ENCODE measurements around the gene SREBF1. TPM values are rescaled to one million over a fixed set of nuclear protein-coding genes. Genes with fewer than 3 reads are reported as not detected.

Gene SREBF1
- total RNA-seq, 1 donor from 2014 or later: 53.0 TPM

DNA sequence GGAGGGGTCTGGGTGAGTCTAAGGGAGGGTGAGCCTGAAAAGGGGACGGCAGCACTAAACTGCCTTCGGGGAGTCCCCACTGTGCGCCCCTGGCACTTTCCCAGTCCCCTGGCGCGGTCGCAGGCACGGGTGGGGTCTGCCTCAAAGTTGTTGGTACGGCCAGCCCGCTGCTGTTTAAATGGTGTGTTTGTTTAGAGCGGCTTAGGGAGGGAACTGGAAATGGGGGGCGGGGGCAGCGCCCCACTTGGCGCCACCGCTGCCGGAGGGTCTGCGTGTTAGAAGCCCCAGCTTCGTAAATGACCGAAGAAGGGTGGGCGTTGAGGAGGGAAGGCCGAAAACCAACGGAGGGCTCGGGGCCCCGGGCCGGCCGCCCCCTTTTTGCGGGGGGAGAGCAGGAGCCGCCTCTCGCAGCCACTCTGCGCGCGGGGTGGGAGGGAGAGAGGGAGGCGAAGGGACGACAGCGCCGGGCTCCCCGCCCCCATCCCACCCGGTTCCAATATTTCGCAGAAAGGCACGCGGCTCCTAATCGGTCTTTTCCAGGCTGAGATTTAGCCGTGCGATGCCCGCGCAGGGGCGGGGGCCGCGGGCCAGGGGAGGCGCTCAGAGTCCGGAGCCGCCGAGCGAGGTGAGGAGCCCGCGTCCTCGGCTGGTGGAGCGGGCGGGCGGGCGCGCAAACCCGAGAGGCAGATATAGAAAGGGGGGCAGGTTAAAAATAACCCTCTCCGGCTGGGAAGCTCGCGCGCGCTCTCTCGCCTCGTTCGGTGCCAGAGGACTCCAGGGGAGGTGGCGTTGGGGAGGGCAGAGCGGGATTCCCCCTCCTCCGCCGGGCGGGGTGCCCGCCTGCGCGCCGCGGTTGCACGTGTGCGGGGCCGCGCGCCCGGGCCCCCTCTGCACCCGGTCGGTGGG lies 54.9 kb downstream of the SREBF1 start:
- peak; percentile 20 for DNase-seq (ENCODE audit: low read depth)

DNA sequence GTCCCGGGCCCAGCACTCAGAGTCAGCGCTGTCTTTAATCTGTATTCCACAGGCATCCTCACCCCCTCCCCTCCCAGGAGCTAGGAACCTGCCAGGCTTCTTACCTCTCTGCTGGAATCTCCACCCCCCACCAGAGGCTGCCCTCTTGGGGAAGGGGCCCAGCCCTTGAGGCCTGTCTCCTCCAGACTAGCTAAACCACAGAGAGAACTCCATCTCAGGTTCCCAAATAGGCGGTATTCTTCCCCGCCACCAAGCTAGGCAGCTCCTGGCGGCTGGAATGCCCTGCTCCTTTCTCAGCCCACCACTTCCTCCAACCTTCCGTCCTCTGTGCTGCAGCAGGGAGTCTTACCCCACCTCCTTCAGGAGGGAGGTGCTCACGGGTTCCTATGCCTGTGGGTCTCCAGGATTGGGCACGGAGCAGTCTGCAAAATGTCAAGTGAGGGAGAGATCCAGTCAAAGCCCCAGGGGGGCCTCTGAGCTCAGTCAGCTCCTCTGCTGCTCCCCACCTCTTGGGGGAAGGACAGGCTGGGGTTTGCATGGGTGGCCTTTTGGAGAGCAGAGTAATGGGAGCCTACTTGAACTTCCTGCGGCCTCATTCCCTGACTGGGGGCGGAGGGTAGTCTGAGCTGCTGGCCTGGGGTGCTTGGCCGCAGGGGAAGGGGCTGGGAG lies 55.7 kb downstream of the SREBF1 start:
- DNase-seq (ENCODE audit: low read depth): peak; percentile 67

DNA sequence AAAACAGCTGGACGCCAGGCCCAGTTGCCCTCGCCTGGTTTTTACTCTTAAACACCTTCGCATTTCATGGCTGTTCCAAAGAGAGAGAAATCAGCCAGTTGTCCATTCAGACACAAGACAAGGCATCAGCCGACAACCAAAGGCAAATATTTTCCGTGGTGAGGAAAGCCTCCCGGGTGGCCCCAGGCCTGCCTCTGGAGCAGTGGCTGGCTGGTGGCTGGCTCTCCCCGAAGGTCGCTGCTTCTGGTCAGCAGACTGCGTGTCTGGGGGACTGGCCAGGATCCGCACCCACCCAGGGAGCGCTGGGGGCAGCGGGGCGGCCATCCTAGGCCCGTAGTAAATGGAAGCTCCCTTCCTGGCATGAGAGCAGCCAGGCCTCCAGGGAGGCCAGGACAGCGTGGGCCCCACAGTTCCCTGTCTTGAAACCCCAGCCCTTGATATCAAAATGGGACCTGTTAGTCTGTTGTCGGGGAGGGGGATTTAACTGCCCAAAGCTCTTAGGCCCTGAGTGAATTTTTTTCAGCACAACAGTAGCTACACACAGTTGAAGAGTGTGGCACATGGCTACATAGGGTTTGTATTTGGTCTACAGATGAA lies 57.7 kb downstream of the SREBF1 start:
- DNase-seq (ENCODE audit: low read depth): no peak

DNA sequence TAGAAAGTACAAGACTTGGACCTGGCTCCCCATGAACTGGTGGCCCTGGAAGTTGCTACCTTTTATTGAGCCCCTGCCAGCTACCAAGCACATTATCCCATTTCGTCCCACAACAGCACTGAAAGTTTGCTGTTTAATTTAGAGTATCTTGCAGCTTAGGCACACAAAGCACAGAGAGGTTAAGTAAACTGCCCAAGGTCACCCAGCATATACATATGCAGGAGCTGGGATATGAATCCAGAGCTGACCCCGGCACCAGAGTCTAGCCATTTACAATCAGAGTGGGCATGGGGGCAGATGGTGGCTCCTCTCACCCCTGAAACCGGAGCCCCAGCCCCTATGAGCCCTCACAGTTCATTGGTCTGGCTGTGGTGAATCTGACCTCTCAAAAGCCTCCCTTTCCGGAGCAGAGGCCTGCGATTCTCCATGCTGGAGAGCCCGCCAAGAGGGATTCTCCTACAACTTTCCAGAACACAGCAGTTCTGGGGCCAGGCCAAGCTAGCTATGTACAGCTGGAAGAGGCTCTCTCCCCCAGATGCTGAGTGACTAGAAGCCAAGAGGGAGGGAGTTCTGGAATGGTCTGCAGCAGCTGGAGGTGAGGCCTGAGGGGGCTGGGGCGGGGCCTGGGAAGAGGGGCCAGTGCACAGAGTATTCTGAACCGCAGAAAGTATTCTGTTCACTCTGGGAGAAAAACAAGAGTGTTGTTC lies 58.3 kb downstream of the SREBF1 start:
- no peak for DNase-seq (ENCODE audit: low read depth)

DNA sequence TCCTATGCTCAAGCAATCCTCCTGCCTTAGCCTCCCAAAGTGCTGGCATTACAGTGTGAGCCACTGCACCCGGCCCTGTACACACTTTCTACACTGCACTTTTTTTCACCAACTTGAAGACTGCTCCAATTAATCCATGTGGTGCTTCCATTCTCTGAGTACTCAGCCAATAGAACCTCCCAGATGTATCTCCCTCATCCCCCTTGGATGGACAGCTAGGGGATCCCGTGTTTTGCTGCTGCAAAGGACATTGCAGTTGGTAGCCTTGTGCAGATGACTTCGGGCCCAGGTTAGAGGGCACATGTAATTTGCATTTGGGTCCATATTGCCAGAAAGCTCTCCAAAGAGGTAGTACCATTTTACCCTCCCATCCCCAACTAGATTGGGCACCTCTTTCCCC lies 59.9 kb downstream of the SREBF1 start:
- DNase-seq (ENCODE audit: low read depth): no peak

DNA sequence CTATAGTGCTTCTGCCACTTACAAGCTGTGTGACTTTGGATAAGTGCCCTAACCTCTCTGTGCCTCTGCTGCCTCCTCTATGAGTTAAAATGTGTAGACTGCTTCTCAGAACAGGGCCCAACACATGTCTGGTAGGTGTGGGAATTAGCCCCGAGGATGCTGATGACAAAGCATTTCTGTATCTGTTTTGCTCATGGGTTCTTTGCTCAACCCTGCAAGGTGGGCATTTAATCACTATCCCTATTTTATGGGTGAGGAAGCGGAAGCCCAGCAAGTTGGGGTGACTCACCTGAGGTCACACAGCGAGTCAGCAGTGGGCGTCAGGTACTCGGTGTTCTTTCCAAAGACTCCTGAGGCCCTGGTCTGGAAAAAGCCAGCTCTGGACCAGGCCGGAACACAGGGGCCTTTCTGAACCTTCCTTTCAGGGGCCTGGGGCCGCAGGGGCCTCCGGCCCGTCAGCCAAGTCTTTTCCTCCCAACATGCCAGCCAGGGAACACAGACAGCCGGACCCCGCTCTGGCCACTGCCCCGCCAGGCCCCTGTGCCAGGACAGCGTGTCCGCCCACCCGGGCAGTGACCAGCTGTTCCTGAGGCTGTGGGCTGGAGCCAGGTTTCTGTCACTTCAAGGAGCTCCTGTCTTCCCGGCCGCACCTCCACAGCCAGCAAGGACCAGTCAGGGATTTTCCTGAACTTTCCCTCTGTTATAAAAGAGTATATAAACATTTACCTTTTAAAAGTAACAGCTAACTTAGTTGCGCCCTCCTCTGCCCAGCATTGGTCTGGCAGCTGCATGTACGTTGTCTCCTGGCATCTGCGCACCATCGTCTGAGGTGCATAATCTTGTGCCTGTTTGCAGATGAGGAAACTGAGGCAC lies 62.5 kb downstream of the SREBF1 start:
- peak; percentile 85 for DNase-seq (ENCODE audit: low read depth)

DNA sequence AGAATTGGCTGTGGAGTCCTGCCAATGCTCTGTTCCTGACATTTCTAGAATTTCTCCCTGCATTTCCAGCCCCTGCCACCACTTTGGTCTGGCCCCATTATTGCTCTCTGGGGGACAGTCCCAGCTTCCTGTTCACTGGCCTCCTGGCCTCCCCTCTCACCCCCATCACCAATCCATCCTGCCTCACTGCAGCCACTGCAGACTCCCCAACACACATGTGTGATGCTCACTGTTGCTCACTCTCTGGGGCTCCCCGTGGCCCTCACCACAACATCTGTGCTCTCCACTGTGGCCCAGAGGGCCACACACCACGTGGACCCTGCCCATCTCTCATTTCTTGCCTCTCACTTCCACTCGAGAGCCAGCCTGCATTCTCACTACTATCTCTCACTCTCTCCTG lies 64.6 kb downstream of the SREBF1 start:
- no peak for DNase-seq (ENCODE audit: low read depth)

DNA sequence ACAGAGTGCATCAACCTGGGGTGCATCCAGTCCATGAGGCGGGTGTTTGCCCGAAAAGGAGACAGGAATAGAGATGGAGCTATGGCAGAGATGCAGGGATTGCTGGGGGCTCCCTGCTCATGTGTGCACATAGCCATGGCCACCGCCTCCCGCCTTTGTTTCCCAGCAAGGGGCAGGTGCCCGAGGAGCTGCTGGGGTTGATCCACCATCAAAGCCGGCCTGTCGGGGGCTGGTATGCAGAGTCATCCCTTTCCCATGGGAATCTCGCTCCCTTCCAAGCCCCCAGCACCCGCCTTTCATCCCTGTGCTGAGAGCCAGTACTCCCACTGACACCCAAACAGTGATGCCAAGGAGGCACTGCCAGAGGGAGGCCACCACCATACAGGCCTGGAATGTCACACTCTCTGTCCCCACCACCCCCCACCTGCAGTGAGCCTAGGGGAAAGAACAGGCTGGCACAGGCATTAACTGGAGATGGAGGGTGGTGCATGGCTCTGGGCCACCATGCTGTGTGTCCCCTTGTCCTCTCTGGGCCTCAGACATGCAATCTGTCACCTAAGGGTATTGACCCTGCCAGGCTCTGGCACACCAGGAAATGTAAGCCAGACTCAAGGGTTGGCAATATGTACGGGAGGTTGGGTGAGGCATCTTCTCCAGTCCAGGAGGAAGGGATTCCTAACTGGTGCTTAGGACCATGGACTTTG lies 65.1 kb downstream of the SREBF1 start:
- no peak for DNase-seq (ENCODE audit: low read depth)

DNA sequence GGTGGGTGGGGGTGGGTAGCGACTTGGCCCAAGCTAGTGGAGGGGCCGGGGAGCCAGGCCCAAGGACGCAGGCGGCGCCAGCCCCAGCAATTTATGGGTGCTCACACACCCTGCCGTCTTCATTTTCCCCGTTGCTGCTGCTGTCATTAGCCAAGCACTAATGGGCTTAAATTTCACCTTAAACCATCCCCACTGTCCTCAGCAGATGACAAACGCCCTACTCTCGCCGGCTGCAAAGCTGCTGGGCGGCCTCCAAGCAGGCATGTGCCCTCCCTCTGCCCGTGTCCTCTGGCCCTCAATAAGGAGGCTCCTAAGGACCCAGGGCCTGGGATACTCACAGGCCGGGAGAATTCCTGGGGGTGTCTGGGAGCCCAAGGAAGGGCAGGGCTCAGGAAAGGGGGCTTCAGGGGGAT lies 66.1 kb downstream of the SREBF1 start:
- DNase-seq (ENCODE audit: low read depth): no peak

DNA sequence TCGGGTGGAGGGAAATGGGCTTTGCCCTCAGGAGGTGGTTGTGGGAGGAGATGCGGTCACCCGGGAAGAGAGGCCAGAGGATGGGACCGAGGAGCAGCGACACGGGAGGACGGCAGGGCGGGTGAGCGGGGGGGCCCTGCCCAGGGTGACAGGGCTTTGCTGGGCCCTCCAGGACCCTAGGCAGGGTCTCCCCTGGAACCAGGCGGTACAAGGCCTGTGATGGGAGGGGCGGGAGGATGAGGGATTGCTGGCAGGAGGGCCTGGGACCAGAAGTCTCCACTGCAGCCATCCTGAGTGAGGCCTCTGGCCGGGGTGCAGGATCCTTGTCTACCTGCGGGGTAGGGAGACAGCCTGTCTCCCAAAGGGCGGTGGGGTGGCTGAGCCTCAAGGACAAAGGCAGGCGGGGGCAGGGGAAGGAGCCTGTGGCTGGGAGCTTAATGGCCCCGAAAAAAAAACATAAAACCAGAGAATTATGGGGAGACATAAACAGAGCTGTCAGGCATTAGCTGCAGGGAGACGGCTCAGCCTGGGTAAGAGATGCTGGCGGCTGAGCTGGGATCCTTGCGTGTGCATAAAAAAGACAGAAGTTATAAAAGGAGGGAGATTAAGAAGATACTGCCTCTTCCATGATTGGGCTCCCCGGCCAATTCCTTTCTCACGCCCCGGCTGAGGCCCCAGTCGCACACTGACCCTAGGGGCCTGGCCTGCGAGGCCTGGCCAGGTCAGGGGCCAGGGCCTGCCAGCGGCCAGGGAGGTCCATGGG lies 66.7 kb downstream of the SREBF1 start:
- no peak for DNase-seq (ENCODE audit: low read depth)

DNA sequence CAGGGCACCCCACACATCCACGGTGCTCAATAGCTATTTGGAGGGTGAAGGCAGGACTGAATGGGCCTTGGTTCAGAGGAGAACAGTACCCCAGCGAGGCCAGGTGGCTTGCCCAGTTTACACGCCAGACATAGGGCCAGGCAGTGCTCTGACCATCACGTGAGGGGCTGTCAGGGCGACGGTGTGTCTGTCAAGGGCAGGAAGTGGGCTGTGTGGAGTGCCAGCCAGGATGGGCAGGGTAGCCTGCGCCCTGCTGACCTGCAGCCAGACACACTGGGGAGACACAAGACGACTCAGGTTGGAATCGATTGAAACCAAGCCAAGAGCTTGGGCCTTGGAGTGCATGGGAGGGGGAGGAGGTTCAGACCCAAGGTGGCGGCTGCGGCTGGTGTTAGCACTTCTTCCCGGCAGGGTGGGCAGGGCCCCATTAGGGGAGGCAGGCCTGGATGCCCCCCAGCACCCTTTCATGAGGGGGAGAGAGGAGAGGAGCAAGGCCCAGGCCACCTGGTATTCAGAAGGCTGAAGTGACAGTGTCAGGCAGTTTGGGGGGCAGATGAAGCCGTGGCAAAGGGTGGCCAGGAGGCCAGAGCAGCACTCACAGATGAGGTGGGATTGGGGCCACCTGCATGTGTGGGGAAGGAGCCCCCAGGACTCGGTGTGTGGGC lies 68.2 kb downstream of the SREBF1 start:
- no peak for DNase-seq (ENCODE audit: low read depth)

DNA sequence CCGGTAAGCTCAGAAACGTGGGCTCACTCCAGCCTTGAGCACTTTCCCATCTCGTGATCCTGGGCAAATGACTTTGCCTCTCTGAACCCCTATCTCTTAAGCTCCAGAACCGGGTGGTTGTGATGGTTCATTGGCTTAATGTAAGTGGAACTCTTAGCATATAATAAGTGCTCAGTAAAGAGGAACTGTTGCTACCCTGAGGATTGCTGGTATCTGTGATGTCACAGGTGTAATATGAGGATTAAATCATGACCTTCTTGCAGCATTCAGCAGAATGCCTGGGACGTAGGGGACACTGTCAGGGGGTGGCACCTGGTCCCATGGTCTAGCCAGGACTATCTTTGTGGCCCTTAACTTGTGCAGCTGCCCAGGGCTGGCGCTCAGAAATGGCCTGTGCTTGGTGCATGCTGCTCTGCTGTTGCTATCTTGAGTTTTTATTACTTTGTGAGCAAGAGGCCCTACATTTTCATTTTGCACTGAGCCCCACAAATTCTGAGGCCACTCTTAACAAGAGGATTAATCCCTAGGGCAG lies 68.8 kb downstream of the SREBF1 start:
- no peak for DNase-seq (ENCODE audit: low read depth)

DNA sequence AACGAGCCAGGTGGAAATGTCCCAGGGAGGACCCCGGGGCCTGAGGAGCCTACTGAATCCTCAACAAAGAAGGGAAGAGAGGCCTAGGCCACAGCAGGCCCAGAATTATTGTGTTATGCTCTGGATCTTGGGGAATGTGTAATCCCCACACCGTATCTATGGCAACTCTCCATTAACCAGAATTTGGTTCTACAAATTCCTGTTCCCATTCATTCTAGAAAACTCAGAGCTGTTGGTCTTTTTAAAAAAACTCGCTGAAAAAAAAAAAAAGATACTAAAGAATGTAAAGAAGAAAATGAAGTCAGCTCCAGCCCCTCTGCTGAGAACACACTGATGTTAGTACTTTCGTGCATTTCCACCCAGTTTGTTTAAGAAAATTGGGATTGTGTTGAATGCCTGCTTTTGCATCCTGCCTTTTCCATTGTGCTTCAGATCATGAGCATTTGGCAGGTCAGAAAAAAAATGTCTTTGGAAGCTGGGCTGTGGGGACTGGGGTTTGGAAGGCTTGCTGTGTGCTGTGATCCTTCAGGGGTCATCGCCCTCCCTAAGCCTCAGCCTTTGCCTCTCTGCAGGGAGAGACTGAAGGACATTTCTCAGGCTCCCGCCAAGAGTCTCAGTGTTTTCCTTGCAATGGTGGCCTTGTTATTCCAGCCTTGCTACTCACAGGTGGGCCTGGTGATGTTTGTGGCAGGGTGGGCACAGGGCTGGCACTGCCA lies 69.5 kb downstream of the SREBF1 start:
- DNase-seq (ENCODE audit: low read depth): peak; percentile 10

DNA sequence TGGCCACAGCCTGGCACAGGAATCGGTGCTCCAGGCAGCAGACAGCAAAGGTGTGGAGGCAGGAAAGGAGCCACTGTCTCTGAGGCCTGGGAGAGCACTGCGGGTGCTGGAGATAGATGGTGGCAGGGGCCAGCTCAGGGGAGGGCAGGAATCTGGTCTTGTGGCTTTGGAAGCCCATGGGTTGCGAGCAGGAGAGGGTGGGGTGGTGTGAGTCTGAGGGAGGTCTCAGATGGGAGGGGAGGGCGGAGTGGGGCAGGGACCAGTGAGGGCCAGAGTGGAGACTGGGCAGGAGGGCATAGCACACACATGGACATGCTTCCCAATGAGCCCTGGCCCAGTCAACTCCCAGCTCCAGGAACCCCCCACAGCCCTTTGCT lies 70.1 kb downstream of the SREBF1 start:
- no peak for DNase-seq (ENCODE audit: low read depth)

DNA sequence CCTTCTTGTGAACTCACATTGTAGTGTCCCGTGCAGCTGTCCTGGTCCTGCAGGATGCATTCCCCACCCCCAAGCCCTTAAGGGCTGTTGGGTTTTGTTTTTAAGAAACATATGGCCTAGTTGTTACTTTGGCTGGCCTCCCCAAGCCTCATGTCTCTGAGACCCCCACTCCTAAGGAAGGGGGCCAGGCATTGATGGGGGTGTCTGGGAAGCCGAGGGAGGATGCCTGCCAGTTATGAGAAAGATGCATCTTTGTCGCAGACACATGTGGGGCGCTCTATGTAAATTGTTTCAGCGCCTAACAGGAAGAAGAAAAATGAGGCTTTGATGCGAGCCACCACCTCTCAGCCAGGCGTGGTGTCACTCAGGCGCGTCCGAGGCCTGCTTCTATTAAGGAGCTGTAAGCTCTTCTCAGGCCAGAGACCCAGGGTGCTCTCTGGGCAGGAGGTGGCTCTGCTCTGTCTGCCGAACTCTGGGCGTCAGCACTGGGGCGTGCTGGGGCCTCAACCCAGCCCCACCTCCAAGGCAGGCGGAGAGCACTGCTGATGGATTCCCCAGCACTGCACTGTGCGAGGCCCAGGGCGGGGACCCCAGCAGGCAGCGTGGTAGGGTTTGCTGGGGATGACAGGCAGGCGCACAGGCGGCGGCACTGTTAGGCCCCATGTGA lies 70.6 kb downstream of the SREBF1 start:
- no peak for DNase-seq (ENCODE audit: low read depth)

DNA sequence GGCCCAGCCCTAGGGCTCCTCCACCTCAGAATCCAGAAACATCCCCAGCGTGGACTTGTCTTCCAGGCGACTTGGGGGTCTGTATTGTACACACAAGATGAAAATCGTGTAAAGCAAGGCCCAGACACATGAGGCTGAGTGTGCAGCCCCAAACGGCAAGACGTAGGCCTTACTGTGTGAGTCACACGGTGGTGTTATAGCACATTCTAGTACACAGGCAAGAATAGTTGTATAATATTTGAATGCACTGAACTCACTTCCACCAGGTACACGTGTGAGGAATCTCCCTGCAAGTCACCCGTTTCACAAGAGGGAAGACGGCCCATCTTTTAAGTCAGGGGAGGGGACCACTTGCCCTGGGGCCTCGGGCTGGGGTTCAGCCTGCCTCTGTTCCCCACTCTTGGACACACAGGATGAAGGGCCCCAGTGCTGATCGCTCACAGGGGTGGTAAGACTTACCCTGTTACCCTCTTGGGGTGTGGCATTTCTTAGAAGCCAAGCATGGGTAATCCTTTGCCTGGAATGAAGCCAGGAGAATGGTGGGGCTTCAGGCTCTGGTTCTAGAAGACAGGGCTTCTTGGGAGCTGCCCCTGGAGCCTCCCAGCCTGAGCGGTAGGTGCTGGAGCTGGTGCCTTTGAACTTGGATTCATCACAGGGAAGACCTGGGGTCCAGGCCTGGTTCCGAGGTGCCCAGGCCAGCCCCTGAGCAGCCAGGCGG lies 71.3 kb downstream of the SREBF1 start:
- DNase-seq (ENCODE audit: low read depth): no peak

DNA sequence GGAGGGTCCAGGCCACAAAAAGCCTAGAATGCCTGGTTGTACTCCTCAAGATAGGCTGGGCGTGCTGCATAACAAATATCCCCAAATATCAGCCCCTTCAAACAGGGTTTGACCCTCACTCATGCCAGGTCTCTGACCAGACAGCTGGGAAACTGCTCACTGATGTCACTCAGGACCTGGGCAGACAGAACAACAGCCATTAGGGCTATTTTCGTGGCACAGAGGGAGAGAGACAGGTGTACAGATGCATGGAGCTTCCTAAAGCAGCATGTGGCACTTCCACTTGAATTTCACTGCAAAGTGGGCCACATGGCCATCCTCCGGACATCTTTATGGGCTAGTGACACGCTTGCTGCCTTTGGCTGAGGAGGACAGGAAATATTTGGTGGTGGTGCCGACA lies 73.1 kb downstream of the SREBF1 start:
- DNase-seq (ENCODE audit: low read depth): no peak
